Stimulated activated CD4-positive, alpha-beta T cell treated with anti-CD3 and anti-CD28 coated beads, Interleukin-15, amount 100 ng/mL, for 24 hours (primary cell): ENCODE measurements around the gene OR2A12.
"Not testable (repeated sequence)": the region's sequence is repeated elsewhere in the genome, so short reads cannot be mapped to it uniquely, and the experiment has no call there.

ENCODE experiments used
- DNase-seq: peaks from one replicate; pipeline ENCODE4 v3.0.0-alpha.2; 2020

Gene OR2A12

GRCh38 chr7:144085978-144086377 lies at the start of gene OR2A12:
Gene OR2A12, plus strand, starts transcription at chr7:144086278. Its CDS starts 8,830 bp downstream, at chr7:144095108.
- no peak for DNase-seq

GRCh38 chr7:144036302-144036885 lies 49.7 kb upstream of the OR2A12 start:
- no peak for DNase-seq

- no peak for DNase-seq
Observed at GRCh38 chr7:144037414-144038035, 48.6 kb upstream of the OR2A12 start.

GRCh38 chr7:144038887-144039286 lies 47.2 kb upstream of the OR2A12 start:
- DNase-seq: no peak

- no peak for DNase-seq
Observed at GRCh38 chr7:144048648-144049047, 37.4 kb upstream of the OR2A12 start, which contains the start of gene OR2A5. Gene OR2A5, plus strand, starts transcription at chr7:144048948. Its CDS starts 1,454 bp downstream, at chr7:144050402.

- no peak for DNase-seq
Observed at GRCh38 chr7:144049491-144049890, 36.6 kb upstream of the OR2A12 start.

GRCh38 chr7:144050093-144050492 lies 36.0 kb upstream of the OR2A12 start:
- DNase-seq: no peak

GRCh38 chr7:144050884-144051283 lies 35.2 kb upstream of the OR2A12 start:
- not testable (repeated sequence) for DNase-seq

GRCh38 chr7:144057954-144058353 lies 28.1 kb upstream of the OR2A12 start:
- no peak for DNase-seq

- DNase-seq: no peak
Observed at GRCh38 chr7:144063710-144064109, 22.4 kb upstream of the OR2A12 start.

- no peak for DNase-seq
Observed at GRCh38 chr7:144069511-144069910, 16.6 kb upstream of the OR2A12 start, which contains the start of gene OR2A25. Gene OR2A25, plus strand, starts transcription at chr7:144069811. Its CDS starts 4,409 bp downstream, at chr7:144074220.

GRCh38 chr7:144069953-144070352 lies 16.1 kb upstream of the OR2A12 start:
- no peak for DNase-seq

- no peak for DNase-seq
Observed at GRCh38 chr7:144074374-144074773, 11.7 kb upstream of the OR2A12 start.

GRCh38 chr7:144086730-144087129 lies 652 bp downstream of the OR2A12 start:
- no peak for DNase-seq

GRCh38 chr7:144087230-144087629 lies 1.2 kb downstream of the OR2A12 start:
- DNase-seq: no peak

GRCh38 chr7:144090667-144091066 lies 4.6 kb downstream of the OR2A12 start:
- no peak for DNase-seq

GRCh38 chr7:144098776-144099175 lies 12.7 kb downstream of the OR2A12 start:
- DNase-seq: no peak

- DNase-seq: no peak
Observed at GRCh38 chr7:144100607-144101006, 14.5 kb downstream of the OR2A12 start.

GRCh38 chr7:144102041-144102440 lies 16.0 kb downstream of the OR2A12 start:
- DNase-seq: no peak

- DNase-seq: no peak
Observed at GRCh38 chr7:144105211-144105610, 19.1 kb downstream of the OR2A12 start.

GRCh38 chr7:144109283-144109682 lies 23.2 kb downstream of the OR2A12 start, which contains the start of gene OR2A2:
Gene OR2A2, plus strand, starts transcription at chr7:144109583. Its CDS starts 0 bp downstream, at chr7:144109583.
- no peak for DNase-seq

- DNase-seq: no peak
Observed at GRCh38 chr7:144110272-144110671, 24.2 kb downstream of the OR2A12 start.

GRCh38 chr7:144113651-144114050 lies 27.6 kb downstream of the OR2A12 start:
- no peak for DNase-seq

- DNase-seq: no peak
Observed at GRCh38 chr7:144118341-144118740, 32.3 kb downstream of the OR2A12 start.

GRCh38 chr7:144122876-144123275 lies 36.8 kb downstream of the OR2A12 start, which contains the start of gene OR2A14:
Gene OR2A14, plus strand, starts transcription at chr7:144123176. Its CDS starts 5,937 bp downstream, at chr7:144129113.
- no peak for DNase-seq
